Gastrocnemius medialis (tissue), 4 donors: ENCODE measurements around the gene CLEC17A.

Experiments used
- CTCF ChIP-seq, 5 experiments: fragments of 450-650 bp in 3 of 5; fragments of 200-600 bp in 2 of 5; sonication (generic) in 2 of 5; IDR thresholded peaks in 4 of 5; conservative IDR thresholded peaks in 1 of 5; 1 replicate in 4 of 5; 2 replicates in 1 of 5; pipeline ENCODE4 v1.5.1; 2016 to 2019; ENCODE audit warnings: antibody characterized with exemption in 5 of 5, mild to moderate bottlenecking in 3 of 5, moderate library complexity in 3 of 5
- POLR2A ChIP-seq, 2 donors: fragments of 450-650 bp; IDR thresholded peaks; one replicate each; pipeline ENCODE4 v1.6.1; 2017; ENCODE audit warnings: antibody characterized with exemption in 2 of 2, mild to moderate bottlenecking in 2 of 2, moderate library complexity in 2 of 2

GRCh38 chr19:14544047-14544446 lies 38.8 kb upstream of the CLEC17A start:
- no peak for TF ChIP-seq POLR2A (IDR thresholded peaks at IDR 0.05)
- no peak for TF ChIP-seq CTCF (IDR thresholded peaks at IDR 0.05 in 4 of 5, conservative IDR thresholded peaks at IDR 0.05 in 1 of 5)
